GM12874 (cell line): Measurements from ENCODE around the gene EGFL7.

Experiments used
- CTCF ChIP-seq: IDR thresholded peaks from 2 replicates; pipeline ENCODE4 v1.5.1; 2011; ENCODE audit warnings: low read depth, mild to moderate bottlenecking, control low read depth, low read length, moderate library complexity; ENCODE audit not compliant: insufficient read depth

The EGFL7 gene

GRCh38 chr9:136672431-136673087, 9.8 kb downstream of the EGFL7 start:
- no peak for TF ChIP-seq CTCF

- no peak for TF ChIP-seq CTCF
Measured at GRCh38 chr9:136673088-136673974, 10.6 kb downstream of the EGFL7 start.

- no peak for TF ChIP-seq CTCF
Measured at GRCh38 chr9:136673975-136674785, 11.5 kb downstream of the EGFL7 start.

GRCh38 chr9:136674786-136675349, 12.2 kb downstream of the EGFL7 start:
- no peak for TF ChIP-seq CTCF

- TF ChIP-seq CTCF = no peak
Measured at GRCh38 chr9:136675477-136676296, 13.0 kb downstream of the EGFL7 start.

- no peak for TF ChIP-seq CTCF
Measured at GRCh38 chr9:136676297-136676794, 13.6 kb downstream of the EGFL7 start.
